ENCODE results near the gene NPAS2.

Gene NPAS2

GRCh38 chr2:100857915-100858314 is 38.0 kb downstream of the NPAS2 start:
- DNase-seq = no peak

GRCh38 chr2:100859902-100860301 is 40.0 kb downstream of the NPAS2 start:
- DNase-seq = no peak

GRCh38 chr2:100861340-100861739 is 41.4 kb downstream of the NPAS2 start:
- DNase-seq = no peak

- DNase-seq = no peak
These were observed 42.1 kb downstream of the NPAS2 start for GRCh38 chr2:100862081-100862480.

- no peak for DNase-seq
These were observed 46.0 kb downstream of the NPAS2 start for GRCh38 chr2:100865816-100866460.

- no peak for DNase-seq
These were observed 48.1 kb downstream of the NPAS2 start for GRCh38 chr2:100868083-100868482.

- DNase-seq = no peak
These were observed 49.2 kb downstream of the NPAS2 start for GRCh38 chr2:100869120-100869519.

- no peak for DNase-seq
These were observed 51.0 kb downstream of the NPAS2 start for GRCh38 chr2:100870652-100871531.

- DNase-seq = no peak
These were observed 55.7 kb downstream of the NPAS2 start for GRCh38 chr2:100875516-100876230.

GRCh38 chr2:100876231-100876860 is 56.4 kb downstream of the NPAS2 start:
- DNase-seq = no peak

- no peak for DNase-seq
These were observed 57.6 kb downstream of the NPAS2 start for GRCh38 chr2:100877555-100877954.

GRCh38 chr2:100878000-100878791 is 58.3 kb downstream of the NPAS2 start:
- DNase-seq = no peak

- no peak for DNase-seq
These were observed 59.4 kb downstream of the NPAS2 start for GRCh38 chr2:100879296-100879695.

- DNase-seq = no peak
These were observed 60.1 kb downstream of the NPAS2 start for GRCh38 chr2:100880036-100880435.

- no peak for DNase-seq
These were observed 60.8 kb downstream of the NPAS2 start for GRCh38 chr2:100880730-100881129.

GRCh38 chr2:100882645-100883613 is 63.0 kb downstream of the NPAS2 start:
- no peak for DNase-seq

- DNase-seq = no peak
These were observed 64.2 kb downstream of the NPAS2 start for GRCh38 chr2:100884145-100884621.

GRCh38 chr2:100886085-100886484 is 66.1 kb downstream of the NPAS2 start:
- DNase-seq = no peak

- DNase-seq = no peak
These were observed 67.2 kb downstream of the NPAS2 start for GRCh38 chr2:100887039-100887578.

- no peak for DNase-seq
These were observed 68.0 kb downstream of the NPAS2 start for GRCh38 chr2:100887713-100888495.
